HG03354 (cell line): ENCODE measurements around the gene UPB1.

ENCODE experiments used
- ATAC-seq: cut with Tn5 transposase; IDR thresholded peaks from one replicate; pipeline ENCODE4 v1.9.1; 2021; ENCODE audit warnings: mild to moderate bottlenecking; ENCODE audit not compliant: unreplicated experiment, poor library complexity, severe bottlenecking

UPB1 gene

GRCh38 chr22:24502541-24502940 lies 7.4 kb downstream of the UPB1 start:
- no peak for ATAC-seq

- ATAC-seq, result no peak
Observed at GRCh38 chr22:24503137-24503842, 8.2 kb downstream of the UPB1 start.

DNA sequence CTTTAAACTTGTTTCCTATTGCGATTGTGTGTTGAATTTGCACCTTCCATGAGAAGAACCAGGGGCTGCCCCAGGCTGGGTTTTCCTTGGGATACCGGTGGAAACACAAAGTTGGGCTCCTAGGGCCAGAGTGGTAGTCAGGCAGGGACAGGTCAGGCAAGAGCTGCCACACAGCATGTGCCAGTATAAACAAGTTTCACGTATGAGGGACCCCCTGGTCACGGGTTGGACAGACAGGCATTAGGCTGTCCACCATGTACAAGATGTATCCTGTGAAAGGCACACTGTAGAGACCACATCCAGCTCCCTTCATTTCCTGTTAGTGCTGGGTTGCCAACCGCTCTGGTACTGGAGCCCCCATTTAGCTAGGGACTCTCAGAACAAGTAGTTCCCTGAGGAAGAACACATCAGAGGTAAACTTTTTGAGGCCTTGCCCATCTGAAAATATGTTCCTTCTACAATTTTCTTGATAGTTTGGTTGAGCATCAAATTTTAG lies 8.8 kb downstream of the UPB1 start:
- no peak for ATAC-seq

GRCh38 chr22:24504540-24504939 lies 9.4 kb downstream of the UPB1 start:
- no peak for ATAC-seq

- ATAC-seq, result no peak
Observed at GRCh38 chr22:24504956-24505736, 10.0 kb downstream of the UPB1 start.

GRCh38 chr22:24506802-24507438 lies 11.8 kb downstream of the UPB1 start:
- ATAC-seq, result no peak

- no peak for ATAC-seq
Observed at GRCh38 chr22:24507716-24508115, 12.6 kb downstream of the UPB1 start.

- no peak for ATAC-seq
Observed at GRCh38 chr22:24510637-24511625, 15.8 kb downstream of the UPB1 start.

GRCh38 chr22:24512043-24512442 lies 16.9 kb downstream of the UPB1 start:
- ATAC-seq, result no peak

GRCh38 chr22:24513378-24514240 lies 18.5 kb downstream of the UPB1 start:
- no peak for ATAC-seq

GRCh38 chr22:24514241-24515026 lies 19.3 kb downstream of the UPB1 start:
- ATAC-seq, result no peak

- no peak for ATAC-seq
Observed at GRCh38 chr22:24515027-24515338, 19.9 kb downstream of the UPB1 start.

GRCh38 chr22:24516301-24516737 lies 21.2 kb downstream of the UPB1 start:
- no peak for ATAC-seq

DNA sequence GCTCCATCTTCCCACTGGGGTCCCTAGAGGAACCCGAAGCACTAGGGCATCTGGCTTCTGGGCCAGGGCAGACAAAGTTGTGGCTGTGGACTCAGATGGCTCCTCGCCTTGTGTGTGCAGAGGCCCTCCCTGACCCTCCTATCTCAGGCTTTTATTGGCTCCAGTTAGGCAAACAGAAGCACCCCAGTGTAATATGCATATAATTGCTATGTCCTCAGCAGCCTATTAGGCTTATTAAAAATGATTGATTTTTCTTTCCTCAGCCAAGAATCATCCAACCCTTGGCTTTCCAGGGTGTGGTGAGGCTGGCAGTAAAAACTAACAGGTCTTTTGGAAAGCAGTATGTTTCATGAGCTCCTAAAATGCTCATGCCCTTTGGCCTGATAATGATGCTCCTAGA lies 22.3 kb downstream of the UPB1 start:
- no peak for ATAC-seq

- no peak for ATAC-seq
Observed at GRCh38 chr22:24518228-24518627, 23.1 kb downstream of the UPB1 start.

- ATAC-seq, result no peak
Observed at GRCh38 chr22:24518771-24519485, 23.8 kb downstream of the UPB1 start.

DNA sequence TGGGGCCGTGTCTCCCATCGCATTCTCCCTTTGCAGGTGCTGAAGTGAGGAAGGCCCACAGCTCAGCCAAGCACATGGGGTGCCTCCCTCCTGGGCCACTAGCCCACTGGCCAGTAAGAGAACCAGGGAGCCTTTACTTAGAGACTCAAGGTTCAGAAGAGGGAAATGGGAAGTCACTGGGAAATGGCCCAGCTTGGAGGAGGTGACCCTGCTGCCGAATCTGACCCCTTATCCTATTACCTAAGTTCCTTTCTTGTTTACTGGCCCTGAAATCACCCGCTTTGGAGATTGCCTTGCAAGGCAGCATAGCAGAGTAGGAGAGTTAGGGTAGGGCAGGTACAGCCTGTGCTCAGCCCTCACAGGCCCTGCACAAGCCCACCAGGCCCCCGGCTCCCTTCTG lies 24.4 kb downstream of the UPB1 start:
- no peak for ATAC-seq
